H1 (cell line): ENCODE results near the gene PTGES. TPM values are rescaled to one million over a fixed set of nuclear protein-coding genes. Genes with fewer than 3 reads are reported as not detected.

Experiments
- CTBP2 ChIP-seq: IDR thresholded peaks from 2 replicates; pipeline ENCODE4 v1.7.0; 2011; ENCODE audit warnings: borderline replicate concordance, mild to moderate bottlenecking, moderate library complexity, mixed read lengths, low read length; ENCODE audit not compliant: insufficient read depth, insufficient read length
- polyA plus RNA-seq, 7 experiments: library from polyadenylated mRNA; depleted of rRNA in 3 of 7; stranded (reverse) in 5 of 7; unstranded in 2 of 7; fragments of >200 nt in 5 of 7; fragments of 200-250 nt in 2 of 7; gene quantifications; 1 replicate in 5 of 7; 2 replicates in 1 of 7; 4 replicates in 1 of 7; pipeline versions ENCODE4 v1.2.1 to v1.2.3, GENCODE V29; 2011 to 2013; ENCODE audit warnings: missing spikeins in 2 of 7, mixed read lengths in 2 of 7
- total RNA-seq: library from RNA; stranded (reverse); fragmentation: NEBNext Ultra II Directional; extraction: Animal tissue kit (Norgen Biotek cat#: 25700); gene quantifications from 2 replicates; pipeline ENCODE4 v1.2.1, GENCODE V29; 2021

Gene PTGES
- total and polyA plus RNA-seq, 2 of the 8 experiments (the other 6 are each of a cell fraction or from before 2014, with no cell fraction given) = 3.2 to 5.1 TPM

GRCh38 chr9:129750013-129750638, 2.7 kb downstream of the PTGES start (continued):
- no peak for TF ChIP-seq CTBP2
